CD14-positive monocyte (primary cell): ENCODE results near the gene C1QA. TPM values are rescaled to one million over a fixed set of nuclear protein-coding genes. Genes with fewer than 3 reads are reported as not detected.

ENCODE experiments used
- DNase-seq, 3 donors: peaks; one replicate each; pipeline ENCODE4 v3.0.0-alpha.2; 2011 to 2022
- H2AFZ ChIP-seq: 2 replicates; pipeline ENCODE4 v1.6.0; 2012; ENCODE audit warnings: mild to moderate bottlenecking, low read depth, low read length, inconsistent platforms; ENCODE audit not compliant: insufficient read depth, poor library complexity, severe bottlenecking
- H3K27ac ChIP-seq, 2 donors: 1 replicate in 1 of 2; 2 replicates in 1 of 2; pipeline ENCODE4 v1.5.1; 2012 to 2013; ENCODE audit warnings: low read length in 2 of 2, control low read depth in 1 of 2, inconsistent platforms in 1 of 2, low read depth in 1 of 2, mild to moderate bottlenecking in 1 of 2
- H3K27me3 ChIP-seq, 2 donors: one replicate each; pipeline versions ENCODE4 v1.6.0 to v1.6.1; 2011 to 2013; ENCODE audit warnings: low read length in 2 of 2; ENCODE audit not compliant: control insufficient read depth in 2 of 2, insufficient read depth in 2 of 2
- H3K36me3 ChIP-seq, 2 donors: replicated peaks in 1 of 2; 1 replicate in 1 of 2; 2 replicates in 1 of 2; pipeline versions ENCODE4 v1.5.1 to v1.6.1; 2012 to 2013; ENCODE audit warnings: low read length in 2 of 2, control low read depth in 1 of 2, inconsistent platforms in 1 of 2, mild to moderate bottlenecking in 1 of 2; ENCODE audit not compliant: insufficient read depth in 2 of 2, control insufficient read depth in 1 of 2
- H3K4me1 ChIP-seq, 2 donors: 1 replicate in 1 of 2; 2 replicates in 1 of 2; pipeline versions ENCODE4 v1.5.1 to v1.6.1; 2012 to 2013; ENCODE audit warnings: low read length in 2 of 2, control low read depth in 1 of 2, inconsistent platforms in 1 of 2, mild to moderate bottlenecking in 1 of 2, moderate library complexity in 1 of 2; ENCODE audit not compliant: insufficient read depth in 2 of 2, control insufficient read depth in 1 of 2
- H3K4me2 ChIP-seq: replicated peaks from 2 replicates; pipeline ENCODE3; 2012; ENCODE audit warnings: low read length, moderate library complexity, mild to moderate bottlenecking; ENCODE audit not compliant: poor library complexity, severe bottlenecking; ENCODE audit errors: extremely low read depth
- H3K4me3 ChIP-seq, 3 experiments: fragments of 200-600 bp in 1 of 3; sonication (generic) in 1 of 3; replicated peaks in 1 of 3; 1 replicate in 2 of 3; 2 replicates in 1 of 3; pipeline ENCODE4 v1.5.1; 2011 to 2013; ENCODE audit warnings: low read length in 3 of 3, mild to moderate bottlenecking in 3 of 3, control low read depth in 2 of 3, low read depth in 2 of 3, inconsistent platforms in 1 of 3, moderate library complexity in 1 of 3
- H3K79me2 ChIP-seq: 2 replicates; pipeline ENCODE4 v1.6.0; 2012; ENCODE audit warnings: mild to moderate bottlenecking, control low read depth, inconsistent platforms, low read length, moderate library complexity; ENCODE audit not compliant: insufficient read depth
- H3K9ac ChIP-seq: 2 replicates; pipeline ENCODE4 v1.6.0; 2017; ENCODE audit warnings: low read length, mild to moderate bottlenecking; ENCODE audit not compliant: insufficient read depth, poor library complexity, severe bottlenecking
- H3K9me3 ChIP-seq, 2 donors: replicated peaks in 1 of 2; 1 replicate in 1 of 2; 2 replicates in 1 of 2; pipeline versions ENCODE4 v1.5.1 to v1.6.1; 2012 to 2013; ENCODE audit warnings: low read length in 2 of 2, control low read depth in 1 of 2; ENCODE audit not compliant: control insufficient read depth in 1 of 2, insufficient read depth in 1 of 2
- H4K20me1 ChIP-seq: 2 replicates; pipeline ENCODE4 v1.6.0; 2012; ENCODE audit warnings: mild to moderate bottlenecking, low read length, control low read depth, moderate library complexity; ENCODE audit not compliant: insufficient read depth
- H3K27ac Mint-ChIP-seq, 7 donors: one replicate each; pipeline ENCODE4 v1.8.0; 2020; ENCODE audit warnings: mild to moderate bottlenecking in 7 of 7, mixed read lengths in 7 of 7, moderate library complexity in 6 of 7, inconsistent platforms in 2 of 7
- H3K27me3 Mint-ChIP-seq, 3 donors: one replicate each; pipeline ENCODE4 v1.8.0; 2021 to 2022; ENCODE audit warnings: low read depth in 3 of 3, mild to moderate bottlenecking in 3 of 3, mixed read lengths in 3 of 3, moderate library complexity in 3 of 3, inconsistent platforms in 1 of 3
- H3K36me3 Mint-ChIP-seq, 2 donors: one replicate each; pipeline ENCODE4 v1.8.0; 2020; ENCODE audit warnings: mixed read lengths in 2 of 2, inconsistent platforms in 1 of 2, mild to moderate bottlenecking in 1 of 2
- H3K4me1 Mint-ChIP-seq: one replicate; pipeline ENCODE4 v1.8.0; 2020; ENCODE audit warnings: mild to moderate bottlenecking, mixed read lengths
- H3K4me3 Mint-ChIP-seq, 2 donors: one replicate each; pipeline ENCODE4 v1.8.0; 2020; ENCODE audit warnings: mild to moderate bottlenecking in 2 of 2, mixed read lengths in 2 of 2, moderate library complexity in 1 of 2
- H3K9me3 Mint-ChIP-seq, 7 donors: one replicate each; pipeline ENCODE4 v1.8.0; 2020 to 2022; ENCODE audit warnings: mixed read lengths in 7 of 7, mild to moderate bottlenecking in 6 of 7, moderate library complexity in 6 of 7, inconsistent platforms in 2 of 7
- CTCF ChIP-seq: fragments of 200-600 bp; IDR thresholded peaks from one replicate; pipeline ENCODE4 v1.8.0; 2022; ENCODE audit warnings: antibody characterized with exemption, mild to moderate bottlenecking
- WGBS: methylation state at CpG from one replicate; pipeline ENCODE4 v1.1.5; 2013; ENCODE audit warnings: missing lambda C conversion rate; ENCODE audit not compliant: insufficient coverage; 5-methylcytosine and 5-hydroxymethylcytosine counted together
- intact Hi-C, 2 donors: fragments of 100-400 bp; cut with micrococcal nuclease; formaldehyde crosslinking; loops; one replicate each; pipeline versions ENCODE4 v1.15.0 to v1.15.1; 2023
- polyA plus RNA-seq, 3 donors: library from polyadenylated mRNA; depleted of rRNA in 1 of 3; unstranded in 2 of 3; stranded (reverse) in 1 of 3; fragments of 300-500 nt in 2 of 3; fragments of >200 nt in 1 of 3; fragmentation: Illumina TruSeq in 2 of 3; gene quantifications; 1 replicate in 2 of 3; 2 replicates in 1 of 3; pipeline ENCODE4 v1.2.3, GENCODE V29; 2012 to 2021

C1QA gene
- polyA plus RNA-seq, 3 donors = 14.5 to 19.6 (median 16.3) TPM

GRCh38 chr1:22616571-22616970 lies 19.9 kb upstream of the C1QA start:
- no peaks in the 10 kb centered on the region for H3K36me3 ChIP-seq
- no peak for DNase-seq
- no peak overlapping the region for H2AFZ ChIP-seq
- H3K27me3 Mint-ChIP-seq = peaks cover 14 to 24% (median 21%) of the 10 kb centered on the region in 3 donors
- H3K9me3 Mint-ChIP-seq = no peaks in the 10 kb centered on the region
- no peaks in the 10 kb centered on the region for H3K4me1 ChIP-seq
- 69% methylated on average over 11 of the region's 11 CpGs for WGBS
- no peak overlapping the region for H3K4me2 ChIP-seq
- H3K27ac ChIP-seq = no peak overlapping the region
- H3K79me2 ChIP-seq = no peaks in the 10 kb centered on the region
- no peak overlapping the region for H3K27ac Mint-ChIP-seq
- intact Hi-C loops = no loop called here
- H4K20me1 ChIP-seq = no peaks in the 10 kb centered on the region
- H3K9me3 ChIP-seq = no peaks in the 10 kb centered on the region
- no peaks in the 10 kb centered on the region for H3K36me3 Mint-ChIP-seq
- H3K27me3 ChIP-seq = peaks cover 0 to 7% of the 10 kb centered on the region in 2 donors
- H3K4me3 ChIP-seq = no peak overlapping the region
- no peak overlapping the region for H3K9ac ChIP-seq
- no peak overlapping the region for H3K4me3 Mint-ChIP-seq
- TF ChIP-seq CTCF = no peak
- peaks cover 6% of the 10 kb centered on the region for H3K4me1 Mint-ChIP-seq

- Mint-ChIP-seq H3K27ac (no peak overlapping the region), H3K36me3 (no peaks in the 10 kb centered on the region), H3K4me3 (no peak overlapping the region), H3K9me3 (no peaks in the 10 kb centered on the region), H3K27me3 (peaks cover 10 to 30% (median 24%) of the 10 kb centered on the region in 3 donors), H3K4me1 (peaks cover 6% of the 10 kb centered on the region)
- Histone ChIP-seq H3K4me2 (no peak overlapping the region), H3K9ac (no peak overlapping the region), H3K9me3 (no peaks in the 10 kb centered on the region), H2AFZ (no peak overlapping the region), H3K4me3 (no peak overlapping the region), H3K4me1 (no peaks in the 10 kb centered on the region), H4K20me1 (no peaks in the 10 kb centered on the region), H3K27ac (no peak overlapping the region), H3K36me3 (no peaks in the 10 kb centered on the region), H3K27me3 (peaks cover 0 to 7% of the 10 kb centered on the region in 2 donors), H3K79me2 (no peaks in the 10 kb centered on the region)
- no peak for DNase-seq
- intact Hi-C loops = no loop called here
- WGBS = 50% methylated on average over 16 of the region's 16 CpGs
- no peak for TF ChIP-seq CTCF
Observed at GRCh38 chr1:22618056-22618455, 18.4 kb upstream of the C1QA start.
